ENCODE measurements around the gene CPE.

- TF ChIP-seq POLR2A (IDR thresholded peaks at IDR 0.05) (no peak), EP300 (IDR thresholded peaks at IDR 0.05) (no peak), CTCF (IDR thresholded peaks at IDR 0.05) (no peak), POLR2AphosphoS5 (IDR thresholded peaks at IDR 0.05) (no peak)
These were observed 10.7 kb upstream of the CPE start for GRCh38 chr4:165368114-165368513.
